Fibroblast of the aortic adventitia (primary cell): Measurements from ENCODE around the gene RGS10. TPM values are rescaled to one million over a fixed set of nuclear protein-coding genes. Genes with fewer than 3 reads are reported as not detected.

Experiments used
- DNase-seq: peaks from one replicate; pipeline ENCODE4 v3.0.0-alpha.2; 2010; ENCODE audit warnings: low read depth
- H3K4me3 ChIP-seq: 2 replicates; pipeline ENCODE4 v1.5.1; 2011; ENCODE audit warnings: low read depth, mild to moderate bottlenecking, control low read depth, low read length, moderate library complexity
- CTCF ChIP-seq: IDR thresholded peaks from 2 replicates; pipeline ENCODE4 v1.5.1; 2011; ENCODE audit warnings: mild to moderate bottlenecking, low read length, control low read depth, inconsistent platforms; ENCODE audit not compliant: insufficient read depth
- total RNA-seq: library from RNA; depleted of rRNA; stranded (reverse); fragments of >200 nt; gene quantifications from 2 replicates; pipeline ENCODE4 v1.2.3, GENCODE V29; 2012; ENCODE audit warnings: low replicate concordance

RGS10 gene
- total RNA-seq, 1 donor = 42.4 TPM

- no peak overlapping the region for H3K4me3 ChIP-seq
- peak; percentile 79 for DNase-seq
- no peak for TF ChIP-seq CTCF
These were observed 20.9 kb downstream of the RGS10 start for GRCh38 chr10:119521443-119522204.

- no peak overlapping the region for H3K4me3 ChIP-seq
- TF ChIP-seq CTCF = no peak
- DNase-seq = no peak
These were observed 22.2 kb downstream of the RGS10 start for GRCh38 chr10:119520283-119520682.

DNA sequence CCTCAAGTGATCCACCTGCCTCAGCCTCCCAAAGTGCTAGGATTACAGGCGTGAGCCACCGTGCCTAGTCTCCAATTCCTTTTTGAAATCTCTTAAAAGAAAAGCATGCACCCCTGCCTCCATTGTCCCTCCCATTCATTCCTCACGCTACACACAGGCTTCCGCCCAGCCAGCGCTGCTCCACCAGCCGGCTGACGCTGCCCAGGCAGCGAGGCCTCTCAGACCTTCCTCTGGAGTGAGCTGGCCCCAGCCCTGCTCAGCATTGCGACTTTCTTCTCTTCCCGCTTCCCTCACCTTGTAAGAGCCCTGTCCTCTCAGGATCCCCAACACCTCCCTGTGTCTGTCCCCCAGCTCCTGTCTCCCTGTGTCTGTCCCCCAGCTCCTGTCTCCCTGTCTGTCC lies 23.6 kb downstream of the RGS10 start:
- no peak overlapping the region for H3K4me3 ChIP-seq
- TF ChIP-seq CTCF = no peak
- no peak for DNase-seq

GRCh38 chr10:119518176-119518575 lies 24.3 kb downstream of the RGS10 start:
- DNase-seq = no peak
- TF ChIP-seq CTCF = no peak

DNA sequence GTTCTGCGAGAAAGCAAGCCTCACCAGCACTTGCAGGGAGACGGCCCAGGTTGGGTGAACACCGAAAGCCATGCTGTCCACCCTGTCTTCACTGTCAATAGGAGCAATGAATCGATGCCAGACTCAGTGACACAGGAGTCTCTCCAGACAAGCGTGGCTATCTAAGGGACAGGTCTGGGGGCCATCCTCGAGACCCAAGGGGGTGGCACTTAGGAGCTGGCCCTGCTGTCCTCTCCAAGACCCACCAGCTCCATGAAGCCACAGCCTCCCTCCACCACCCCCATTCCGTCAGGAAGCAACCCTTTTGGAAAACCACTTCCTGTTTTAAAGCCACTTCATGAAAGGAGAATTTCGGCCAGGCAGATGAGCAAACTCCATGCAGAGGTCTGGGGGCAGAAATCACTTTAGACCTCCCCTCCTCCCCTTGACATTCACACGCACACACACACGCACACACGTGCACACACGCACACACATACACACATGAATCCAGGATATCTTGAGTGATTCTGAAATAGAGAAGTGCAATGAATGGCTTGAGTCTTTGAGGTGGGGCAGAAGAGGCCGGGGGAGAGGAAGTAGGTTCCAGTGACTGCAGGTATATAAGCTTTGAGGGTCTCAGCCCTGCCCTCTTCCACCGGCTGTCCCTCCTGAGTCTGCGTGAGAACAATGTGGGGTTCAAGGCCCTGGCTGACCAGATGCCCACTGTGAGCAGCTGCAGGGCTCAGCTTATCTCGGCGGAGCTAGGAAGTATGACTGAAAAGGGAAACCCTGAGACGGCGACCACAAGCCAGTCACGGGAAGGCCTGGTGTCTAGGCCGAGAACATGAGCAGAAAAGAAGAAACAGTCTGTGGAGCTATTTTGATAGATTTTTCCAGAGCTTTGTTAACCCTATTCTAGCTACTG lies 25.0 kb downstream of the RGS10 start:
- TF ChIP-seq CTCF = no peak
- no peak for DNase-seq
- H3K4me3 ChIP-seq = no peak overlapping the region

More at GRCh38 chr10:119518176-119518575, 24.3 kb downstream of the RGS10 start:
- H3K4me3 ChIP-seq = no peak overlapping the region

DNA sequence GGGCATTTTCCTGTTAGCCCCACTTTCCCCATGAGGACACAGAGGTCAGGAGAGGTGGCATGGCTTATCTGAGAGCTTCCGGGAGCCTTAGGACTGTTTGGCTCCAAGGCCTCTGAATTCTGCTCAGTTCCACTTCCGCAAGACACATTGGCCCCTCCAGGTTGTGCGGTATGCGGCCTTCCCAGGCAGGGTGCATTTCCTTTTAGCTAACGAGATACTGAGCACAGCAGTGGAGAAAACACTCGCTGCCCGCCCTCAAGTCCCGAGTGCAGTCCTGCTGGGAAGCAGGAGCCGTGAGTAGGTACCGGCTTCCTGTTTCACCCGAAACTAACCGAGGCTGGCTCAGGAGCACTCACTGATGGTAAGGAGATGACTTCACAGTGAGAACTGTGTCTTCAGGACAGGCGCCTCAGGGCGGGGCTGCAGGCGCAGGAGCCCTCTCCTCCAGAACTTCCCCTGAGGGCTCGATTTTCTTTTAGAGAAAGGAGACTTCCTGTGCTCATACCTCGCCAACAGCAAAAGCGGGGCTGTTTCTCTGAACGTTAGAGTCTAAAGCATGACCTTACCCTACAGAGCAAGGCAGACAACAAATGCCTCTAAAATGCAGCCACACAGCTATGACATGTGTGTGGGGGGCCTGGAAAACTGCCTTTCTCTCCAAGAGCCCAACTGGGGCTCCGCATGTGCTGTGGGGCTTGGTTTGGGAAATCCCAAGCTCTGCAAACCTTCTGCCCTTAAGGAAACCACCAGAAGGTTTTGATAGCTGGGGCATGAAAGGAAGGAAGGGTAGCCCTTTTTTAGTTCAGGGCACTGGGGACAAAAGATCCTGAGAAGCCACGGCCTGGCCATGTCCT lies 25.9 kb downstream of the RGS10 start:
- no peak overlapping the region for H3K4me3 ChIP-seq
- TF ChIP-seq CTCF = no peak

More for the DNA sequence above, 25.9 kb downstream of the RGS10 start:
- no peak for DNase-seq
